Trophoblast cell (in vitro differentiated cells and primary cell): ENCODE data around the gene OST4.

Experiments used
- DNase-seq, 2 donors: peaks; one replicate each; pipeline ENCODE4 v3.0.0-alpha.2; 2016
- H2AFZ ChIP-seq: 2 replicates; pipeline ENCODE4 v1.6.1; 2013; ENCODE audit warnings: low read length, moderate library complexity, mild to moderate bottlenecking; ENCODE audit not compliant: insufficient read depth, poor library complexity
- H2AK5ac ChIP-seq: 2 replicates; pipeline ENCODE4 v1.6.1; 2013; ENCODE audit warnings: mild to moderate bottlenecking, low read length
- H2BK120ac ChIP-seq: 2 replicates; pipeline ENCODE4 v1.6.1; 2013; ENCODE audit warnings: low read length, mild to moderate bottlenecking, moderate library complexity; ENCODE audit not compliant: insufficient read depth, poor library complexity
- H2BK12ac ChIP-seq: 2 replicates; pipeline ENCODE4 v1.6.1; 2013; ENCODE audit warnings: mild to moderate bottlenecking, low read length, moderate library complexity
- H2BK5ac ChIP-seq: 2 replicates; pipeline ENCODE4 v1.6.1; 2013; ENCODE audit warnings: low read length, low read depth, moderate library complexity, mild to moderate bottlenecking; ENCODE audit not compliant: poor library complexity
- H3K14ac ChIP-seq: 2 replicates; pipeline ENCODE4 v1.6.1; 2013; ENCODE audit warnings: mild to moderate bottlenecking, low read length
- H3K18ac ChIP-seq: 2 replicates; pipeline ENCODE4 v1.6.1; 2013; ENCODE audit warnings: mild to moderate bottlenecking, low read length
- H3K23ac ChIP-seq: 2 replicates; pipeline ENCODE4 v1.6.1; 2013; ENCODE audit warnings: low read length
- H3K27ac ChIP-seq: 2 replicates; pipeline ENCODE4 v1.5.1; 2013; ENCODE audit warnings: low read depth, mild to moderate bottlenecking, inconsistent platforms, low read length, moderate library complexity
- H3K27me3 ChIP-seq: 2 replicates; pipeline ENCODE4 v1.6.1; 2013; ENCODE audit warnings: inconsistent platforms, mild to moderate bottlenecking, low read length, moderate library complexity; ENCODE audit not compliant: insufficient read depth
- H3K36me3 ChIP-seq, 2 experiments: 1 replicate in 1 of 2; 2 replicates in 1 of 2; pipeline ENCODE4 v1.6.1; 2013; ENCODE audit warnings: low read length in 2 of 2, mild to moderate bottlenecking in 2 of 2, moderate library complexity in 1 of 2; ENCODE audit not compliant: insufficient read depth in 2 of 2, control insufficient read depth in 1 of 2
- H3K4ac ChIP-seq: 2 replicates; pipeline ENCODE4 v1.6.1; 2013; ENCODE audit warnings: low read depth, mild to moderate bottlenecking, low read length, moderate library complexity
- H3K4me1 ChIP-seq, 2 experiments: 1 replicate in 1 of 2; 2 replicates in 1 of 2; pipeline ENCODE4 v1.6.1; 2013; ENCODE audit warnings: low read length in 2 of 2, mild to moderate bottlenecking in 2 of 2, moderate library complexity in 1 of 2; ENCODE audit not compliant: insufficient read depth in 2 of 2, control insufficient read depth in 1 of 2
- H3K4me2 ChIP-seq: 2 replicates; pipeline ENCODE4 v1.6.1; 2013; ENCODE audit warnings: inconsistent platforms, mild to moderate bottlenecking, low read length, moderate library complexity
- H3K4me3 ChIP-seq: 2 replicates; pipeline ENCODE4 v1.5.1; 2013; ENCODE audit warnings: mild to moderate bottlenecking, low read depth, low read length, inconsistent platforms
- H3K79me1 ChIP-seq: one replicate; pipeline ENCODE4 v1.6.1; 2013; ENCODE audit warnings: low read length
- H3K79me2 ChIP-seq: 2 replicates; pipeline ENCODE4 v1.6.1; 2013; ENCODE audit warnings: low read length, mild to moderate bottlenecking; ENCODE audit not compliant: control insufficient read depth, insufficient read depth, poor library complexity
- H3K9ac ChIP-seq: 2 replicates; pipeline ENCODE4 v1.6.1; 2013; ENCODE audit warnings: mild to moderate bottlenecking, low read length
- H3K9me3 ChIP-seq: 2 replicates; pipeline ENCODE4 v1.6.1; 2013; ENCODE audit warnings: low read depth, mild to moderate bottlenecking, control low read depth, inconsistent platforms, low read length; ENCODE audit not compliant: insufficient read depth
- H4K12ac ChIP-seq: 2 replicates; pipeline ENCODE4 v1.6.1; 2013; ENCODE audit warnings: low read depth, mild to moderate bottlenecking, low read length, moderate library complexity
- H4K8ac ChIP-seq: 2 replicates; pipeline ENCODE4 v1.6.1; 2013; ENCODE audit warnings: low read depth, mild to moderate bottlenecking, low read length, moderate library complexity
- H4K91ac ChIP-seq: one replicate; pipeline ENCODE4 v1.6.1; 2013; ENCODE audit warnings: low read depth, mild to moderate bottlenecking, low read length, moderate library complexity
- WGBS: extraction: QIAGEN DNeasy Blood & Tissue Kit; methylation state at CpG from one replicate; pipeline ENCODE4 v1.1.7; 2013; ENCODE audit warnings: missing lambda C conversion rate; ENCODE audit not compliant: insufficient read length, insufficient coverage; ENCODE audit errors: extremely low coverage; 5-methylcytosine and 5-hydroxymethylcytosine counted together

Gene OST4

DNA sequence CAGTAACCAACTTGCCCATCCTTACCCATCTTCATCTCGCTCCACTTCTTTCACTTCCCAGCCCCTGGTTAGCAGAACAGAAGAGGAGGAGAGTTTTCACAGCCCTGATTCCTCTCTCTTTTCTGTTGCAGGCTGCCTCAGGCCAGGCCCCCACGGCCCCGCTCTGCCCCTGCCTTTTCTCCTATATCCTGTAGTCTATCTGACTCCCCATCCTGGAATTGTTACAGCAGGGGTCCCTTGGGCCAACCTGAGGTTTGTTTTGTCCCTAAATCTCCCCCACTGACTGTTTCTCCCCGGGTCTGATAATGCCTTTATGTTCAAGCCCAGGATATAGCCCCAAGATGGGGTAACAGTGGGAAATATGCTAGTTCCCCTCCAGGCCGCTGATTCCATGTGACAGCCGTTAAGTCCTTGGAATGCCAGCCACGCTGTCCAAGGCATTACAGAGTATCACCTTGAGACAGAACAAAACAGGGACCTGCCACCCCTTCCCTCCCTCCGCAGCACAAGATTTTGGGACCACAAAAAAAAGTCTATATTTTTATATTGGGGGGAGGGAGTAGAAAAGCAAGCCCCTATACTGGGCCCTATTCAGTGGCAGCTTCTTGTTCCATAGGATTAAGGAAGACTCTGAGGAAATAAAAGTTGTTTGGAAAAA is 1.4 kb downstream of the OST4 start:
- no peak overlapping the region for H2AK5ac ChIP-seq
- peak overlapping the region; percentile 49 for H4K12ac ChIP-seq
- no peaks in the 10 kb centered on the region for H3K27me3 ChIP-seq
- H2BK120ac ChIP-seq: no peak overlapping the region
- H3K4ac ChIP-seq: peak overlapping the region; percentile 92
- H2BK5ac ChIP-seq: no peak overlapping the region
- no peak overlapping the region for H3K9ac ChIP-seq
- DNase-seq: no peak
- peaks cover 19% of the 10 kb centered on the region for H3K79me1 ChIP-seq
- H2BK12ac ChIP-seq: no peak overlapping the region
- no peak overlapping the region for H3K4me3 ChIP-seq
- H4K8ac ChIP-seq: no peak overlapping the region
- H3K4me1 ChIP-seq: peaks cover 6 to 18% of the 10 kb centered on the region in 2 experiments
- H3K18ac ChIP-seq: peak overlapping the region; percentile 63
- H3K23ac ChIP-seq: no peak overlapping the region
- peak overlapping the region; percentile 79 for H3K4me2 ChIP-seq
- no CpG with 5 or more reads among the region's 8 CpGs for WGBS
- peaks cover 28 to 39% of the 10 kb centered on the region in 2 experiments for H3K36me3 ChIP-seq
- peaks cover 21% of the 10 kb centered on the region for H3K79me2 ChIP-seq
- peak overlapping the region; percentile 27 for H2AFZ ChIP-seq
- peak overlapping the region; percentile 81 for H3K14ac ChIP-seq
- no peak overlapping the region for H3K27ac ChIP-seq
- H4K91ac ChIP-seq: no peak overlapping the region
- no peaks in the 10 kb centered on the region for H3K9me3 ChIP-seq

DNA sequence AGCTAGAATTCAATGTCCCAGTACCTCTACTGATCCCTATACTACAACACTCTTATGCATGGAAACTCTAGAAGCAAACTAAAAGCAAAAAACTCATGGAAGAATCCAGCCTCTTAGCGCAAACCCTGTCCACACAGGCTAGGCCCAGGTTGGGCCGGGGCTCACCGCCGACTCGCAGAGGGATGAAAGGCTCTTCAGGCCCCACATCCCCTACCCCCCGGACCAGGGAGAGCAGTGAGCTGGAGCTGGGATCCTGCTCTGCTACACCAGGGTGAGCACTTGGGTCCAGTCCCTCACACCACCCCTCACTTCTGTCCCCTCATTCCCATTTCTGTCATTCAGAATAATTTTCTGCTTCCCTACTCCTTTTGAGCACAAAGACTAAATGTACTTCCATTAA is 2.0 kb downstream of the OST4 start:
- Histone ChIP-seq H3K4me3 (no peak overlapping the region), H4K91ac (no peak overlapping the region), H3K79me1 (peaks cover 19% of the 10 kb centered on the region), H2BK120ac (no peak overlapping the region), H3K14ac (no peak overlapping the region), H2AK5ac (no peak overlapping the region), H2BK12ac (no peak overlapping the region), H3K36me3 (peaks cover 28 to 42% of the 10 kb centered on the region in 2 experiments), H3K4me1 (peaks cover 6 to 18% of the 10 kb centered on the region in 2 experiments), H3K18ac (no peak overlapping the region), H2BK5ac (no peak overlapping the region), H3K27me3 (no peaks in the 10 kb centered on the region), H3K9ac (no peak overlapping the region), H3K23ac (no peak overlapping the region), H3K4ac (no peak overlapping the region), H3K27ac (no peak overlapping the region), H3K9me3 (no peaks in the 10 kb centered on the region), H2AFZ (no peak overlapping the region), H3K79me2 (peaks cover 21% of the 10 kb centered on the region), H4K8ac (no peak overlapping the region), H4K12ac (no peak overlapping the region), H3K4me2 (no peak overlapping the region)
- no CpG with 5 or more reads among the region's 6 CpGs for WGBS
- DNase-seq: no peak

DNA sequence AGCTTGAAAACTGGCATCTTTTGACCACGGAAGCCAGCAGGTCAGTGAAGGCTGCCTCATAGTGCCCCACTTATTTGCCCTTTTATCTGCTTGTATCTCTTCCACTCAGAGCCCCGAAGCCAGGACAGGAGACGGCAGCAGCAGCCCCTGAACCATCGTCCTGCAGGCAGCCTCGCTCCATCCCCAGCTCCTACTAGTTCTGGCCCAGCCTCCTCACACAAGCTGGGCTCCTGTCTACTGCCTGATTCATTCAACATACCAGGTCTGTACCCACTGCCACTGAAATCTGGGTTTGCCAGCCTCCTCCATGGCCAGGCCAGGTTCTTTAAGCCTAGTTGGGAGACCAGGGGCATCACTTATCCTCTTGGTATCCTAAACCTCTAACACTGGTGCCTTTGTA is 4.1 kb downstream of the OST4 start:
- Histone ChIP-seq H3K4me1 (peaks cover 3 to 15% of the 10 kb centered on the region in 2 experiments), H4K91ac (no peak overlapping the region), H3K27me3 (no peaks in the 10 kb centered on the region), H2BK5ac (no peak overlapping the region), H3K14ac (no peak overlapping the region), H4K8ac (no peak overlapping the region), H3K27ac (no peak overlapping the region), H2BK120ac (no peak overlapping the region), H3K9me3 (no peaks in the 10 kb centered on the region), H2AFZ (no peak overlapping the region), H3K4me3 (no peak overlapping the region), H3K79me1 (peaks cover 14% of the 10 kb centered on the region), H4K12ac (no peak overlapping the region), H3K4me2 (no peak overlapping the region), H2AK5ac (no peak overlapping the region), H3K23ac (no peak overlapping the region), H2BK12ac (no peak overlapping the region), H3K79me2 (peaks cover 21% of the 10 kb centered on the region), H3K9ac (no peak overlapping the region), H3K4ac (no peak overlapping the region), H3K36me3 (peaks cover 28 to 42% of the 10 kb centered on the region in 2 experiments), H3K18ac (no peak overlapping the region)
- no peak for DNase-seq
- WGBS: no CpG with 5 or more reads among the region's 5 CpGs

DNA sequence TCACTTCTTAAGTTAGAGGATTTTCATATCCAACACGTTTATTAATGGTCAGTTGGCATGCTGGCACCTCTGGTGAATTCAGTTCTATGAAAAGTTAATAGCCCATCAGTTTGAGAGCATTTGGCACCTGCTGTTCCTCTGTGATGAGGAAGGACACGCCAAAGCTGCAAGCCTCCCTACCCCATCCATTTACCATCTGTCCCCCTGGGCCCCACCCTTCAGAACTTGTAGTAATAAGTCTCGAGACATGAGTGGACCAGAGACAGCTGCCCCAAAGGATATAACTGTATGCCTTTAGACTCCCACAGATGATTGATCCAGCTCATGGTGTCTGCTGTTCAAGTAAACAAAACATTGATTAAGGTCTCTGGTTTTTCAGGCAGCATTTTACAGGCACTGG is 6.3 kb downstream of the OST4 start:
- Histone ChIP-seq H3K4me2 (no peak overlapping the region), H3K14ac (no peak overlapping the region), H2BK12ac (no peak overlapping the region), H2AK5ac (no peak overlapping the region), H2BK120ac (no peak overlapping the region), H3K23ac (no peak overlapping the region), H3K9me3 (no peaks in the 10 kb centered on the region), H2BK5ac (no peak overlapping the region), H2AFZ (no peak overlapping the region), H3K27me3 (no peaks in the 10 kb centered on the region), H3K4me3 (no peak overlapping the region), H3K18ac (no peak overlapping the region), H3K4me1 (peaks cover 0 to 6% of the 10 kb centered on the region in 2 experiments), H3K79me2 (peaks cover 3% of the 10 kb centered on the region), H3K9ac (no peak overlapping the region), H3K4ac (no peak overlapping the region), H3K79me1 (no peaks in the 10 kb centered on the region), H3K36me3 (peaks cover 27 to 45% of the 10 kb centered on the region in 2 experiments), H4K91ac (no peak overlapping the region), H4K8ac (no peak overlapping the region), H3K27ac (no peak overlapping the region), H4K12ac (no peak overlapping the region)
- DNase-seq: no peak
- WGBS: no CpG with 5 or more reads among the region's 3 CpGs
